GM21576 (cell line): ENCODE results near the gene MBD5.

Source experiments
- ATAC-seq: cut with Tn5 transposase; IDR thresholded peaks from one replicate; pipeline ENCODE4 v1.9.1; 2021; ENCODE audit warnings: mild to moderate bottlenecking, moderate library complexity; ENCODE audit not compliant: unreplicated experiment

Gene MBD5

GRCh38 chr2:148299616-148300015 is 278.7 kb downstream of the MBD5 start:
- no peak for ATAC-seq

- no peak for ATAC-seq
Observed at GRCh38 chr2:148300544-148300943, 279.7 kb downstream of the MBD5 start.

- ATAC-seq = no peak
Observed at GRCh38 chr2:148301362-148301761, 280.5 kb downstream of the MBD5 start.

GRCh38 chr2:148302526-148302925 is 281.6 kb downstream of the MBD5 start:
- ATAC-seq = no peak

GRCh38 chr2:148303161-148303560 is 282.3 kb downstream of the MBD5 start:
- ATAC-seq = no peak

- no peak for ATAC-seq
Observed at GRCh38 chr2:148305476-148305875, 284.6 kb downstream of the MBD5 start.

- no peak for ATAC-seq
Observed at GRCh38 chr2:148306027-148306426, 285.1 kb downstream of the MBD5 start.

- ATAC-seq = no peak
Observed at GRCh38 chr2:148317598-148317997, 296.7 kb downstream of the MBD5 start.

GRCh38 chr2:148338541-148338940 is 317.6 kb downstream of the MBD5 start:
- no peak for ATAC-seq

GRCh38 chr2:148342086-148342485 is 321.2 kb downstream of the MBD5 start:
- ATAC-seq = no peak

- no peak for ATAC-seq
Observed at GRCh38 chr2:148350199-148350598, 329.3 kb downstream of the MBD5 start.

- ATAC-seq = no peak
Observed at GRCh38 chr2:148351437-148352143, 330.7 kb downstream of the MBD5 start.

- ATAC-seq = no peak
Observed at GRCh38 chr2:148358375-148358774, 337.5 kb downstream of the MBD5 start.

- ATAC-seq = no peak
Observed at GRCh38 chr2:148360662-148361061, 339.8 kb downstream of the MBD5 start.

- ATAC-seq = no peak
Observed at GRCh38 chr2:148362144-148362796, 341.4 kb downstream of the MBD5 start.

GRCh38 chr2:148375214-148375613 is 354.3 kb downstream of the MBD5 start:
- no peak for ATAC-seq

- ATAC-seq = no peak
Observed at GRCh38 chr2:148391324-148391723, 370.4 kb downstream of the MBD5 start.

- ATAC-seq = no peak
Observed at GRCh38 chr2:148402786-148403185, 381.9 kb downstream of the MBD5 start.

- no peak for ATAC-seq
Observed at GRCh38 chr2:148410899-148411298, 390.0 kb downstream of the MBD5 start.

GRCh38 chr2:148416248-148416647 is 395.4 kb downstream of the MBD5 start:
- no peak for ATAC-seq

GRCh38 chr2:148430101-148430500 is 409.2 kb downstream of the MBD5 start:
- ATAC-seq = no peak

- no peak for ATAC-seq
Observed at GRCh38 chr2:148447877-148448276, 427.0 kb downstream of the MBD5 start.

- ATAC-seq = no peak
Observed at GRCh38 chr2:148450531-148450930, 429.6 kb downstream of the MBD5 start.
